GM12878 (cell line): ENCODE data around the gene PRKG1. TPM values are rescaled to one million over a fixed set of nuclear protein-coding genes. Genes with fewer than 3 reads are reported as not detected.

ENCODE experiments used
- ATAC-seq: fragments of 200-7000 bp; cut with Tn5 transposase; 3 replicates; pipeline ENCODE4 v1.9.1; 2020; ENCODE audit warnings: mild to moderate bottlenecking, moderate library complexity
- BruUV-seq: library from RNA; stranded (reverse); fragments of 400-500 nt; replicated peaks from 2 replicates; lab custom pipeline; 2021; lab: Mats Ljungman, UMichigan
- CTCF ChIA-PET: fragments of 300-600 bp; sonication (Branson Sonifier 250); formaldehyde crosslinking; extraction: SDS; loops from one replicate; lab custom pipeline; 2021; ENCODE audit warnings: inconsistent platforms; lab: Yijun Ruan, JAX
- POLR2A ChIA-PET: fragments of 350-600 bp; formaldehyde crosslinking; extraction: SDS; loops from one replicate; lab custom pipeline; 2021; ENCODE audit warnings: inconsistent platforms; lab: Charles Lee
- RAD21 ChIA-PET: fragments of 300-600 bp; sonication (Branson Sonifier 250); formaldehyde crosslinking; loops from one replicate; lab custom pipeline; 2023; ENCODE audit warnings: antibody characterized with exemption; ENCODE audit not compliant: unreplicated experiment; lab: Charles Lee
- SMC1A ChIA-PET: fragments of 300-600 bp; sonication (Branson Sonifier 250); formaldehyde crosslinking; loops from one replicate; lab custom pipeline; 2023; ENCODE audit not compliant: unreplicated experiment, uncharacterized antibody; lab: Charles Lee
- DNase-seq: peaks from one replicate; pipeline ENCODE4 v3.0.0-alpha.2; 2011; ENCODE audit warnings: low read depth, low spot score
- FAIRE-seq: peaks from 3 replicates; lab custom pipeline; 2011; peaks lifted over from hg19 to GRCh38; lab: Jason Lieb, UNC
- H2AFZ ChIP-seq: 2 replicates; pipeline ENCODE4 v1.6.0; 2011; ENCODE audit warnings: low read depth, low read length, control low read depth; ENCODE audit not compliant: control insufficient read depth
- H3K27ac ChIP-seq: 2 replicates; pipeline ENCODE4 v1.5.1; 2011; ENCODE audit warnings: control low read depth; ENCODE audit not compliant: control insufficient read depth, insufficient read depth
- H3K27me3 ChIP-seq, 2 experiments: replicated peaks in 1 of 2; 2 replicates each; pipeline versions ENCODE4 v1.6.0 to v1.6.1; 2011; ENCODE audit warnings: low read length in 1 of 2; ENCODE audit not compliant: control insufficient read depth in 2 of 2, insufficient read depth in 2 of 2
- H3K36me3 ChIP-seq, 2 experiments: 2 replicates each; pipeline ENCODE4 v1.5.1; 2011; ENCODE audit warnings: low read length in 1 of 2; ENCODE audit not compliant: control insufficient read depth in 2 of 2, insufficient read depth in 2 of 2
- H3K4me1 ChIP-seq: 2 replicates; pipeline ENCODE4 v1.6.1; 2011; ENCODE audit warnings: mild to moderate bottlenecking, low read length, moderate library complexity, mixed read lengths; ENCODE audit not compliant: control insufficient read depth, insufficient read depth
- H3K4me2 ChIP-seq: 2 replicates; pipeline ENCODE4 v1.6.0; 2011; ENCODE audit warnings: control low read depth; ENCODE audit not compliant: control insufficient read depth, insufficient read depth
- H3K4me3 ChIP-seq: fragments of 200-600 bp; sonication (generic); 2 replicates; pipeline ENCODE4 v1.5.1; 2016
- H3K79me2 ChIP-seq: 2 replicates; pipeline ENCODE4 v1.6.0; 2011; ENCODE audit warnings: low read length; ENCODE audit not compliant: control insufficient read depth, insufficient read depth
- H3K9ac ChIP-seq: 2 replicates; pipeline ENCODE4 v1.8.0; 2011; ENCODE audit warnings: low read length, control low read depth, mixed read lengths; ENCODE audit not compliant: control insufficient read depth, insufficient read depth
- H3K9me3 ChIP-seq: replicated peaks from 3 replicates; pipeline ENCODE4 v1.5.1; 2011; ENCODE audit warnings: mild to moderate bottlenecking, low read length; ENCODE audit not compliant: control insufficient read depth, insufficient read depth
- H4K20me1 ChIP-seq: 2 replicates; pipeline ENCODE4 v1.6.0; 2011; ENCODE audit not compliant: control insufficient read depth, insufficient read depth
- FOXK2 ChIP-seq: fragments of 450-650 bp; IDR thresholded peaks from 2 replicates; pipeline ENCODE4 v1.6.1; 2017; ENCODE audit warnings: mild to moderate bottlenecking, moderate library complexity
- SUPT20H ChIP-seq: IDR thresholded peaks from 2 replicates; pipeline ENCODE4 v1.6.1; 2011; ENCODE audit warnings: low read depth, mild to moderate bottlenecking, low read length, moderate library complexity, borderline replicate concordance; ENCODE audit not compliant: control insufficient read depth
- WGBS: methylation state at CpG from one replicate; pipeline ENCODE4 v1.1.6; 2016; ENCODE audit warnings: low lambda C conversion rate; ENCODE audit not compliant: insufficient replicate concordance, insufficient coverage; ENCODE audit errors: missing lambda C conversion rate; 5-methylcytosine and 5-hydroxymethylcytosine counted together
- in situ Hi-C: fragments of 300-500 bp; cut with MboI; formaldehyde crosslinking; loops from 9 replicates; pipeline ENCODE4 v1.14.3; 2018; ENCODE audit warnings: mixed read lengths
- intact Hi-C: fragments of 100-400 bp; cut with micrococcal nuclease; formaldehyde crosslinking; loops from one replicate; pipeline ENCODE4 v1.14.2; 2022; ENCODE audit not compliant: unreplicated experiment
- polyA plus RNA-seq, 11 experiments: library from polyadenylated mRNA; depleted of rRNA in 4 of 11; unstranded in 6 of 11; stranded (reverse) in 5 of 11; fragments of >200 nt; fragmentation: Nextera tagmentation in 4 of 11; fragmentation: Illumina TruSeq in 1 of 11; extraction: Ambion mirVana in 4 of 11; extraction: Trizol in 1 of 11; gene quantifications; 1 replicate in 1 of 11; 2 replicates in 10 of 11; pipeline versions ENCODE4 v1.2.1 to v1.2.3, GENCODE V29; 2011 to 2016; ENCODE audit warnings: inconsistent platforms in 2 of 11, missing spikeins in 2 of 11, low read depth in 1 of 11
- total RNA-seq, 4 experiments: library from RNA; depleted of rRNA in 3 of 4; stranded (reverse); fragments of >200 nt in 3 of 4; fragmentation: Illumina TruSeq in 1 of 4; extraction: Trizol in 1 of 4; gene quantifications; 2 replicates each; pipeline versions ENCODE4 v1.2.1 to v1.2.3, GENCODE V29; 2013 to 2021
- TF ChIP-seq, protein P1 (sequence below): fragments of 450-650 bp; IDR thresholded peaks from 2 replicates; pipeline ENCODE4 v1.6.1; 2016; ENCODE audit warnings: mild to moderate bottlenecking, moderate library complexity, borderline replicate concordance

Gene PRKG1
- total and polyA plus RNA-seq, 10 of the 15 experiments (the other 5 are each of a cell fraction or from before 2014, with no cell fraction given) = 0.04 to 0.05 TPM; not detected in 8

DNA sequence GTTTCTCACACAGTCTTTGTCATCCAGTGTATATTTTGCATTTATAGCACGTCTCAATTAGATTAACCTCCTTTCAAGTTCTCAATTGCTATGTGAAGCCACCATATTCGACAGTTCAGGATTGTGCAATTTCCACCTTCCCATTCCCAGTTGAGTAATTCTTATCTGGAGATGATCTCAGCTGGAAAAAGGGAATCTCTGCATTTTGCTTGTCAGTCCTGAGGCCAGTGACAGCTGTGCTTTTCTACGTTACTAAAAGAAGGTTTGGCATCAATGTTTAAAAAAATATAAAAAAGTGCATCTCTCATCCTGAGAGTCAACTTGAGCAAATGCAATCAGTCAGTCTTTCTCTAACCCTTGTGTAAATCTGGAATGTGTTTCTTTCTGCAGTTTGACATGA, 247.7 kb downstream of the PRKG1 start:
- Histone ChIP-seq H3K36me3 (no peaks in the 10 kb centered on the region), H3K79me2 (no peaks in the 10 kb centered on the region), H4K20me1 (no peaks in the 10 kb centered on the region), H3K9ac (no peak overlapping the region), H3K27me3 (peaks cover 0 to 2% of the 10 kb centered on the region in 2 experiments; a peak in 1 of 4 replicates), H3K27ac (no peak overlapping the region), H2AFZ (no peak overlapping the region), H3K9me3 (no peaks in the 10 kb centered on the region), H3K4me1 (no peaks in the 10 kb centered on the region), H3K4me2 (no peak overlapping the region), H3K4me3 (no peak overlapping the region)
- FAIRE-seq = no peak
- ChIA-PET CTCF (no interaction called here), RAD21 (no interaction called here), POLR2A (no interaction called here), SMC1A (no interaction called here)
- BruUV-seq = no TSS peak
- TF ChIP-seq FOXK2 = no peak
- TF ChIP-seq SUPT20H = no peak
- TF ChIP-seq, protein P1, sequence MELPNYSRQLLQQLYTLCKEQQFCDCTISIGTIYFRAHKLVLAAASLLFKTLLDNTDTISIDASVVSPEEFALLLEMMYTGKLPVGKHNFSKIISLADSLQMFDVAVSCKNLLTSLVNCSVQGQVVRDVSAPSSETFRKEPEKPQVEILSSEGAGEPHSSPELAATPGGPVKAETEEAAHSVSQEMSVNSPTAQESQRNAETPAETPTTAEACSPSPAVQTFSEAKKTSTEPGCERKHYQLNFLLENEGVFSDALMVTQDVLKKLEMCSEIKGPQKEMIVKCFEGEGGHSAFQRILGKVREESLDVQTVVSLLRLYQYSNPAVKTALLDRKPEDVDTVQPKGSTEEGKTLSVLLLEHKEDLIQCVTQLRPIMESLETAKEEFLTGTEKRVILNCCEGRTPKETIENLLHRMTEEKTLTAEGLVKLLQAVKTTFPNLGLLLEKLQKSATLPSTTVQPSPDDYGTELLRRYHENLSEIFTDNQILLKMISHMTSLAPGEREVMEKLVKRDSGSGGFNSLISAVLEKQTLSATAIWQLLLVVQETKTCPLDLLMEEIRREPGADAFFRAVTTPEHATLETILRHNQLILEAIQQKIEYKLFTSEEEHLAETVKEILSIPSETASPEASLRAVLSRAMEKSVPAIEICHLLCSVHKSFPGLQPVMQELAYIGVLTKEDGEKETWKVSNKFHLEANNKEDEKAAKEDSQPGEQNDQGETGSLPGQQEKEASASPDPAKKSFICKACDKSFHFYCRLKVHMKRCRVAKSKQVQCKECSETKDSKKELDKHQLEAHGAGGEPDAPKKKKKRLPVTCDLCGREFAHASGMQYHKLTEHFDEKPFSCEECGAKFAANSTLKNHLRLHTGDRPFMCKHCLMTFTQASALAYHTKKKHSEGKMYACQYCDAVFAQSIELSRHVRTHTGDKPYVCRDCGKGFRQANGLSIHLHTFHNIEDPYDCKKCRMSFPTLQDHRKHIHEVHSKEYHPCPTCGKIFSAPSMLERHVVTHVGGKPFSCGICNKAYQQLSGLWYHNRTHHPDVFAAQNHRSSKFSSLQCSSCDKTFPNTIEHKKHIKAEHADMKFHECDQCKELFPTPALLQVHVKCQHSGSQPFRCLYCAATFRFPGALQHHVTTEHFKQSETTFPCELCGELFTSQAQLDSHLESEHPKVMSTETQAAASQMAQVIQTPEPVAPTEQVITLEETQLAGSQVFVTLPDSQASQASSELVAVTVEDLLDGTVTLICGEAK = no peak
- no peak for DNase-seq
- WGBS = 2% methylated on average over 3 of the region's 3 CpGs
- no peak for ATAC-seq
- intact Hi-C loops = no loop called here
- in situ Hi-C loops = no loop called here
